Kidney glomerular epithelial cell (primary cell): Measurements from ENCODE around the gene GUCY1A2.
"Not testable (repeated sequence)": the region's sequence is repeated elsewhere in the genome, so short reads cannot be mapped to it uniquely, and the experiment has no call there.

Experiments used
- DNase-seq: peaks from one replicate; lab custom pipeline; 2025; lab: John Stamatoyannopoulos, UW

Gene GUCY1A2

GRCh38 chr11:106939157-106939556 lies 79.1 kb downstream of the GUCY1A2 start:
- DNase-seq: no peak

GRCh38 chr11:106937111-106937510 lies 81.2 kb downstream of the GUCY1A2 start:
- no peak for DNase-seq

DNA sequence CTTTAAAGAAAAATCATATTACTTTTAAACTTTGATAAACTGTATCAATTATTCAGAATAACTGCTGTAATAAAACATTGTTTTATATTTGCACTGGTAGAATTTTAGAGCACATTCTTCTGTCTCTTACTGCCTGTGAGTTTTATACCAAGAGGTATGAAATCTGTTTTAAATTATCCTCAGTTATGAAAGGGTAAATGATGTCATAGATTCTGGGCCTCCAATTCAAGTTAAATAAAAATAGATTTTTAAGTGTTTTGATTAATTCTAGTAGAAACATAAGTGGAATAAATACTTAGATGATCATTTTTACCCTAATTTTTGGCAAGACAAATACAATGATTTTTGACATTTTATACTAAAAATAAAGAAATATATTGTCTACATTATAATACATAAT lies 93.0 kb downstream of the GUCY1A2 start:
- DNase-seq: no peak

- DNase-seq: no peak
Measured at GRCh38 chr11:106920899-106921509, 97.3 kb downstream of the GUCY1A2 start.

GRCh38 chr11:106917973-106918372 lies 100.3 kb downstream of the GUCY1A2 start:
- no peak for DNase-seq

DNA sequence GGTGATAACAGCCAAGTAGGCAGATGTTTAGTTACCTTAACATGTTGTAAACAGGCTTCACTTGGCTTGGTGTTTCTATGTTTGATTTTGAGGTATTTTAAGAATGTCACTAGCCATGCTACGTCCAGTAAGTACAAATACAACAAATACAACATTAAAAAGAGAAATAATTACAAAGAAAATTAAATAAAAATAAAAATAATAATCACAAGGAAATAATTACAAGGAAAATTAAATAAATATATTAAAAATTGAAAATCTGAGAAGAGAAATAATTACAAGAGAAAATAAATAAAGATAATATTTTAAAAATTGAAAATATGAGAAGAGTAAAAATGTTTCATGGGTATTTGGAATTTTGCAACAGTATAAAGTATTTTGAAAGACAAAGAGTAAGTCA lies 103.9 kb downstream of the GUCY1A2 start:
- DNase-seq: no peak

DNA sequence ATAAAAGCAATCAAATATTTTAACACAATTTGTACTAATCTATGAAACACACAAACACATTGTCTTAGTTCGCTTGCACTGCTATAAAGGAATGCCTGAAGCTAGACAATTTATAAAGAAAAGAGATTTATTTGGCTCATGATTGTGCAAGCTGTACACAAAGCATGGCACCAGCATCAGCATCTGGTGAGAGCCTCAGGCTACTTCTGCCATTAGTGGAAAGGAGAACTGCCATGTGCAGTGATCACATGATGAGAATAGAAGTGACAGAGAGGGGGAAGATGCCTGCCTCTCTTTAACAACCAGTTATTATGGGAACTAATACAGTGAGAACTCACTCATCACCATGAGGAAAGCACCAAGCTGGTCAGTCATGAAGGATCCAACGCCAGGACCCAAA lies 105.1 kb downstream of the GUCY1A2 start:
- DNase-seq: no peak

DNA sequence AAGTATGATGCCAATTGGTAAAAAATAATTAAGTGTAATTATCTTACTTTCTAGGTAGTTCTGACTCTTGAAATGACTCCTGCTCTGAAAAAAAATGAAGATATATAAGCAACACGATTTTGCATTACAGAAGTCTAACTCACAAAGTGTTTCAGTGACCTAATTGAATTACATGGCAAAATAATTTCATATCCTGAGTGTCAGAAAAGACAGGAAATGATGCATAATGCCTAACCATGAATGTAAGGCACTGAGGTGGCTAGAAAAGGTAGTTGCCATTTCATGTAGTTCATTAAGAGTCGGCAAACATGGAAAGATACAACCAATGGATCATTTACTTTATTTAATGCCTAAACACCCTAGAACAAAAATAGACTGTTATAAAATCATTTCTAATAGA lies 113.5 kb downstream of the GUCY1A2 start:
- DNase-seq: no peak

- DNase-seq: no peak
Measured at GRCh38 chr11:106889718-106890117, 128.6 kb downstream of the GUCY1A2 start.

- no peak for DNase-seq
Measured at GRCh38 chr11:106888386-106888785, 129.9 kb downstream of the GUCY1A2 start.

DNA sequence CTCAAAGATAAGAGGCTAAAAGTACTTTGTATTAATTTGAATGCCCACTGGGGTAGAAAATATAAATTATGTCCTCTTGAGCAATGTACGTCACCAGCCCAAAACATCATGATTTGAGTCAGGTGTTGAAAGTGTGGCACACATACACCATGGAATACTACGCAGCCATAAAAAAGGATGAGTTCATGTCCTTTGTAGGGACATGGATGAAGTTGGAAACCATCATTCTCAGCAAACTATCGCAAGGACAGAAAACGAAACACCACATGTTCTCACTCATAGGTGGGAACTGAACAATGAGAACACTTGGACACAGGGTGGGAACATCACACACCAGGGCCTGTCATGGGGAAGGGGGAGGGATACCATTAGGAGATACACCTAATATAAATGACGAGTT lies 134.6 kb downstream of the GUCY1A2 start:
- not testable (repeated sequence) for DNase-seq

- DNase-seq: no peak
Measured at GRCh38 chr11:106879832-106880546, 138.3 kb downstream of the GUCY1A2 start.

DNA sequence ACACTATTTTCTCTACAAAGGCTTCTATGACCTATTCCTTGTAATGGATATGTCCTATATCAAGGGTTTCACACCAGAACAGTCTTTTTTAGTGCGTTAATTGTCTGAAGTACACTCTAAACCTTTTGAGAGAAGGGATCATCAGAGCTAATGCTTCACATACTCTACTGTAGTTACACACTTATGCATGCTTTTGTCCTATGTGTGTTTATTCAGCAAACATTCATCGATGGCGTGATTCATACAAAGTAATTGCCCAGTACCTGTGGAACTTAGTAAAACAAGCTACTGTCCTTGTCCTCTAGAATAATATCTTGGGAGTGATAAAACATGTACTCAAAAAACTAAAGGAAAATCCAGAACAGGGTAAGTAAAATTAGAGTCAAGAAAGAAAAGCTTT lies 139.2 kb downstream of the GUCY1A2 start:
- DNase-seq: no peak

- no peak for DNase-seq
Measured at GRCh38 chr11:106875013-106875412, 143.3 kb downstream of the GUCY1A2 start.

DNA sequence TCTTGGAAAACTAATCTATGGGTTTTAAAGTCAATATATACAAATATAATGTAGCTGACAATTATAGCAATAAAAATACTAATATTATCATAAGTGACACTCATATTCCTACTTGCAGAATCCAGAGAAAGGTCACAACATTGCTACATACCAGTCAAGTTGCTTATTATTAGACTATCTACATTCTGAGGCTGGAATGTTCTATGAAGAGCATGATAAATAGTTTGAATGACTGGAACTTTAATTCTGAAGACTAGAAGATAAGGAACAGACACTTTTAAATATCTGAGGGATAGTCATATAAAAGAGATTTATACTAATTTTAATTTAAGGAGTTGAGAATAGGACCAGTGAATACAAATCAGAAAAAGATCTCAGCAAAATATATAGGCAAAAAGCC lies 146.0 kb downstream of the GUCY1A2 start:
- DNase-seq: no peak

DNA sequence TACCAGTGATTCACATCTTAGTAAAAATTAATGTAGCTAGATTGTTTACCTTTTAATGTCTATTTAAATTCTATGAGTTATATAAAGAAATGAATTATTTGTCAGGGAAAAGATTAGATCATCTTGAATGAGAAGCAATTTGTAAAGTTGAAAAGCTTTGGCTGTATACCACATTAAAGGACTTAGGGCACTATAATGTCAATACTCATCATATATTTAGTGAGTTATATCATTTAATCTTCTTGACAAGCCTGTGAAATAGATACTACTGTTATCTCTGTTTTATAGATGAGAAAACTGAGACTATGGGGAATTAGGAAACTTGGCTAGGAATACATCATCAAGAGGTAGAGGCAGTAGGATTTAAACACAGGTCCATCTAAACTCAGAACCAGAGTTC lies 160.1 kb downstream of the GUCY1A2 start:
- no peak for DNase-seq

GRCh38 chr11:106856566-106856965 lies 161.7 kb downstream of the GUCY1A2 start:
- no peak for DNase-seq

DNA sequence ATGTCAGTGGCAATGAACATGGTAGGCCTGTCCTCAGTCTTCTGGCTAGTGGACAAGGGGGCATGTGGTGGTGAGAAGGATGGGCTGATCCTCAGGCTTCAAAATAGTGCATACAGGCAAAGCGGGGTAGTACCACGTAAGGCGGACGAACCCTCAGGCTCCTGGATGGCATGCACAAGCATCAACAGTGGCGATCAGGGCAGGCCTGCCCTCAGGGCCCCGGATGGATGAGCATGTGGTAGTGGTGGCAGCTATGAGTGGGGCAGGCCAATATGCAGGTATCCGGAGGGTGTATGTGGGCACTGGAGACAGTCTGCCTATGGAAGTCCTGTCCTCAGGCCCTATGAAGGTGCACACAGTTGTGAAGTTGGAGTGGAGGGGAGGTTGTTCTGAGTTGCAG lies 163.8 kb downstream of the GUCY1A2 start:
- no peak for DNase-seq

GRCh38 chr11:106853850-106854401 lies 164.3 kb downstream of the GUCY1A2 start:
- DNase-seq: no peak

DNA sequence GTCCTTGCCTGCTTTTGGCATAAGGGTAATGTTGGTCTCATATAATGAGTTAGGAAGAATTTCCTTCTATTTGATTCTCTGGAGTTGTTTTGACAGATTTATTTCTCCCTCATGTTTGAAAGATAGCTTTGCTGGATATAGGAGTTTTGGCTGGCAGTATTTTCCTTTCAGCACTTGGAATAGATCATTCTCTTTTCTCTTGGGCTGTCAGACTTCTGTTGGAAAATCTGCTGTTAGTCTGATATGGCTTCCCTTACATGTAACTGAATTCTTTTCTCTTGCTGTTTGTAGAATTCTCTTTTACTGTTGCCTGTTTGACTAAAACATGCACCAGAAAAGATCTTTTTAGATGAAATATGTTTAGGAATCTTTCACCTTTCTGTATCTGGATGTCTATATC lies 165.5 kb downstream of the GUCY1A2 start:
- no peak for DNase-seq

DNA sequence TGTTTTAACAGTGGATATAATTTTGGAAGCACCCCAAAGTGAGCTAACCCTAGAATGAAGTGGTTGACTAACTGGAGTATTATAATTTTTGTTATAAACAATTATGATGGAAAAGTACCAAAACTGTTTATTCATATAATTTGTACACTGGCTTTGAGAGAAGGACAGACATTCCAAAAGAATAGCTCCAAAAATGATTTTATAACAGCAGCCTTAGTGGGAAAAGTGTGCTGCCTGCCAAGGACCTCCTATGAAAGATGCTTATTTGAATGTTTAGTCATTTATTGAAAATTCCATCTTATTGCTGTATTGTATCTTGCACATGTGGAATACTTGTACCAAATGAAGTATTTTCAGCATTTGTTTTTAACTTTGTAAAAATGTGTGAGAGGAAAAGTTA lies 169.8 kb downstream of the GUCY1A2 start:
- no peak for DNase-seq

- no peak for DNase-seq
Measured at GRCh38 chr11:106842134-106842533, 176.1 kb downstream of the GUCY1A2 start.

DNA sequence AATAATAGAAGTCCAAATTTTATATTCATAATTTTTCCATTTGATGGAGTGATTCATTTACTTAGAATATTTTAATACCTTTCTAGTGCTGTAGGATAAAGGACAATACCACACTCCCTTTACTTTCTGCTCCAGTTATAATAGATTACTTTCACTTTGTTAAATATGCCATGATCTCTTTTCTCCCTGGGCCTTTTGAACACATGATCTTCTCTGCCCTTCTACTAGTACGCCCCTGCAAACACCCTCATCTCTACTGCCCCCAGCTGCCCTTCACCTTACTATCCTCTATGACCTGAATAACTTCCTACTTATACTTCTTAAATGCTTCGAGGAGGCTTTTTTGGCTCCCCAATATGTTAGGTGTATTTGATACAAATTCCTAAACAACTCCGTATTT lies 177.3 kb downstream of the GUCY1A2 start:
- DNase-seq: no peak

GRCh38 chr11:106840146-106840545 lies 178.1 kb downstream of the GUCY1A2 start:
- no peak for DNase-seq
